Left lung (tissue), 10 donors: ENCODE measurements around the gene TRIP13. TPM values are rescaled to one million over a fixed set of nuclear protein-coding genes. Genes with fewer than 3 reads are reported as not detected.

Experiments used
- ATAC-seq: fragments of 200-7000 bp; cut with Tn5 transposase; one replicate; pipeline ENCODE4 v1.9.1; 2020; ENCODE audit warnings: moderate library complexity
- DNase-seq, 4 donors: peaks; one replicate each; pipeline ENCODE4 v3.0.0-alpha.2; 2013 to 2020
- H3K27ac ChIP-seq, 2 donors: fragments of 200-600 bp; sonication (generic) in 1 of 2; one replicate each; pipeline versions ENCODE4 v1.5.0 to v1.8.0; 2020 to 2021
- H3K27me3 ChIP-seq, 2 donors: fragments of 200-600 bp; sonication (generic) in 1 of 2; one replicate each; pipeline versions ENCODE4 v1.5.0 to v1.8.0; 2020 to 2021
- H3K36me3 ChIP-seq, 2 donors: fragments of 200-600 bp; sonication (generic) in 1 of 2; one replicate each; pipeline versions ENCODE4 v1.5.0 to v1.8.0; 2020 to 2021
- H3K4me1 ChIP-seq, 2 donors: fragments of 200-600 bp; one replicate each; pipeline ENCODE4 v1.8.0; 2021
- H3K4me3 ChIP-seq, 2 donors: fragments of 200-600 bp; sonication (generic) in 1 of 2; one replicate each; pipeline versions ENCODE4 v1.5.0 to v1.8.0; 2020 to 2021; ENCODE audit warnings: mild to moderate bottlenecking in 1 of 2
- H3K9me3 ChIP-seq, 2 donors: fragments of 200-600 bp; sonication (generic) in 1 of 2; one replicate each; pipeline versions ENCODE4 v1.5.0 to v1.8.0; 2020 to 2021
- CTCF ChIP-seq, 2 donors: fragments of 200-600 bp; sonication (generic) in 1 of 2; IDR thresholded peaks; one replicate each; pipeline versions ENCODE4 v1.5.0 to v1.8.0; 2021; ENCODE audit warnings: antibody characterized with exemption in 2 of 2
- intact Hi-C, 2 donors: fragments of 100-400 bp; cut with DNase I; formaldehyde crosslinking; loops; one replicate each; pipeline versions ENCODE4 v1.11.2 to v1.14.2; 2022
- polyA plus RNA-seq, 6 donors: library from polyadenylated mRNA; unstranded; fragments of 120-200 nt; gene quantifications; one replicate each; pipeline ENCODE4 v1.2.1, GENCODE V29; 2013; ENCODE audit not compliant: insufficient read length in 6 of 6
- total RNA-seq, 2 donors: library from RNA; stranded (reverse); fragmentation: NEBNext Ultra II Directional; extraction: Animal tissue kit (Norgen Biotek cat#: 25700); gene quantifications; one replicate each; pipeline ENCODE4 v1.2.1, GENCODE V29; 2021
- donor health status: DM: no; HTN: yes; CAD: no.
- donor health status: DM: no; HTN: no; CAD: no.

TRIP13 gene
- total and polyA plus RNA-seq, 8 donors, result 4.3 to 17.4 (median 12.2) TPM

GRCh38 chr5:882253-883183 lies 10.2 kb upstream of the TRIP13 start:
- peak in 1 of 4 donors; percentile 46 for DNase-seq
- intact Hi-C loops, result no loop called here
- no peaks in the 10 kb centered on the region for H3K9me3 ChIP-seq
- ATAC-seq, result no peak
- H3K36me3 ChIP-seq, result peaks cover 3 to 82% of the 10 kb centered on the region in 2 donors
- H3K4me1 ChIP-seq, result no peaks in the 10 kb centered on the region
- H3K27me3 ChIP-seq, result no peaks in the 10 kb centered on the region
- TF ChIP-seq CTCF (IDR thresholded peaks at IDR 0.05), result no peak
- no peak overlapping the region for H3K27ac ChIP-seq
- H3K4me3 ChIP-seq, result no peak overlapping the region

GRCh38 chr5:883475-884181 lies 9.1 kb upstream of the TRIP13 start:
- no peak overlapping the region for H3K27ac ChIP-seq
- no peak overlapping the region for H3K4me3 ChIP-seq
- H3K9me3 ChIP-seq, result no peaks in the 10 kb centered on the region
- ATAC-seq, result no peak
- intact Hi-C loops, result no loop called here
- H3K4me1 ChIP-seq, result no peaks in the 10 kb centered on the region
- peak in 1 of 4 donors; percentile 60 for DNase-seq
- H3K27me3 ChIP-seq, result no peaks in the 10 kb centered on the region
- H3K36me3 ChIP-seq, result peaks cover 3 to 83% of the 10 kb centered on the region in 2 donors
- no peak for TF ChIP-seq CTCF (IDR thresholded peaks at IDR 0.05)

GRCh38 chr5:884345-885126 lies 8.1 kb upstream of the TRIP13 start:
- H3K4me1 ChIP-seq, result no peaks in the 10 kb centered on the region
- H3K9me3 ChIP-seq, result no peaks in the 10 kb centered on the region
- no peak overlapping the region for H3K4me3 ChIP-seq
- no peak for TF ChIP-seq CTCF (IDR thresholded peaks at IDR 0.05)
- ATAC-seq, result no peak
- no peak overlapping the region for H3K27ac ChIP-seq
- H3K36me3 ChIP-seq, result peaks cover 3 to 93% of the 10 kb centered on the region in 2 donors
- no peaks in the 10 kb centered on the region for H3K27me3 ChIP-seq
- DNase-seq, result no peak
- intact Hi-C loops, result no loop called here

- Histone ChIP-seq H3K27ac (no peak overlapping the region), H3K9me3 (no peaks in the 10 kb centered on the region), H3K4me1 (peaks cover 0 to 1% of the 10 kb centered on the region in 2 donors), H3K27me3 (no peaks in the 10 kb centered on the region), H3K36me3 (peaks cover 3 to 98% of the 10 kb centered on the region in 2 donors), H3K4me3 (no peak overlapping the region)
- TF ChIP-seq CTCF (IDR thresholded peaks at IDR 0.05), result no peak
- ATAC-seq (no peak), DNase-seq (no peak)
- intact Hi-C loops, result no loop called here
Measured at GRCh38 chr5:885127-885442, 7.6 kb upstream of the TRIP13 start.
